ENCODE data around the gene ANKEF1. TPM values are rescaled to one million over a fixed set of nuclear protein-coding genes. Genes with fewer than 3 reads are reported as not detected.

The ANKEF1 gene
- total RNA-seq, 4 donors from 2014 or later: 10.1 to 14.2 (median 11.5) TPM

DNA sequence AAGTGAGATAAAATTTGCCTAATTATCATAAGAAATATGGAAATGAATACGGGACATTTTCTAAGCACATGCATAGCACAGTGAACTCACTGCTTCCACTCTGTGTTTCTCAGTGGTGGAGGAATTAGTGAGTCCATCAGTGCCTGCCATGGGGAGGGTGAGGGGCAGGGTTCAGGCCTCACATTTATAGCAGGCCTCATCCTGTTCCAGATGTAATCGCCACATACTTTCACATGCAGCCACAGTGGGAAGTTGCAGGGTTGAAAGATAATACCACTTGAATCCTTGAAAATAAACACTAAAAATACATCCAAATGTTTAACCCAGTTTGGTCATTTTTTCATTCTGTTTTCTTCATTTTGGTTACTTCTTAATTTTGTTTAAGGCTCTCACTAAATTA lies 29.9 kb upstream of the ANKEF1 start:
- Histone ChIP-seq H3K36me3 (no peaks in the 10 kb centered on the region), H3K4me3 (replicated peaks in 1 of 3) (no peak overlapping the region), H3K27me3 (no peaks in the 10 kb centered on the region), H3K4me1 (peaks cover 15% of the 10 kb centered on the region in 2 donors), H3K27ac (no peak overlapping the region), H3K9me3 (no peaks in the 10 kb centered on the region)
- intact Hi-C loops (cut with DNase I): no loop called here
- TF ChIP-seq, protein P1, sequence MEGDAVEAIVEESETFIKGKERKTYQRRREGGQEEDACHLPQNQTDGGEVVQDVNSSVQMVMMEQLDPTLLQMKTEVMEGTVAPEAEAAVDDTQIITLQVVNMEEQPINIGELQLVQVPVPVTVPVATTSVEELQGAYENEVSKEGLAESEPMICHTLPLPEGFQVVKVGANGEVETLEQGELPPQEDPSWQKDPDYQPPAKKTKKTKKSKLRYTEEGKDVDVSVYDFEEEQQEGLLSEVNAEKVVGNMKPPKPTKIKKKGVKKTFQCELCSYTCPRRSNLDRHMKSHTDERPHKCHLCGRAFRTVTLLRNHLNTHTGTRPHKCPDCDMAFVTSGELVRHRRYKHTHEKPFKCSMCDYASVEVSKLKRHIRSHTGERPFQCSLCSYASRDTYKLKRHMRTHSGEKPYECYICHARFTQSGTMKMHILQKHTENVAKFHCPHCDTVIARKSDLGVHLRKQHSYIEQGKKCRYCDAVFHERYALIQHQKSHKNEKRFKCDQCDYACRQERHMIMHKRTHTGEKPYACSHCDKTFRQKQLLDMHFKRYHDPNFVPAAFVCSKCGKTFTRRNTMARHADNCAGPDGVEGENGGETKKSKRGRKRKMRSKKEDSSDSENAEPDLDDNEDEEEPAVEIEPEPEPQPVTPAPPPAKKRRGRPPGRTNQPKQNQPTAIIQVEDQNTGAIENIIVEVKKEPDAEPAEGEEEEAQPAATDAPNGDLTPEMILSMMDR (IDR thresholded peaks at IDR 0.05): no peak
- no peak for TF ChIP-seq POLR2A (IDR thresholded peaks at IDR 0.05)
- 73 to 82% methylated on average over 2 of the region's 2 CpGs for WGBS, 2 donors
- no peak for DNase-seq

DNA sequence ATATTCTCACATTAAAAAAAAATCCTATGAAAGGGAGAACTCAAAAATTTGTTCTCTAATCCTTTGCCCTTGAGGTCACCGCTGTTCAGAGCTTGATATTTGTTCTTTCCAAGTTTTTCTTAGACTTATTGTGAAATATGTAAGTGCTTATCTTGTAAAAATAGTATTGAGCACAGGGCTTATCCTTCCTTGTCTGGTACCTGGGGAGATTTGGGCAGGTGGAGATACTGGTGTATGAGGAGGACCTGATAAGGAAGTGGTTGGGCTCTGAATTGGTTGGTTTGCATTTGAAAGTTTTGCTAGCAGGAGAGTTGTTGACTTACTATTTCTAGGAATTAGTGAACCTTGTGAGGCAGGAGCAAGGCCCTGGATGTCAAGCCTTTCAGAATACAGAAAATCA lies 28.9 kb upstream of the ANKEF1 start:
- peak; percentile 28 to 38 for DNase-seq
- intact Hi-C loops (cut with DNase I): no loop called here

DNA sequence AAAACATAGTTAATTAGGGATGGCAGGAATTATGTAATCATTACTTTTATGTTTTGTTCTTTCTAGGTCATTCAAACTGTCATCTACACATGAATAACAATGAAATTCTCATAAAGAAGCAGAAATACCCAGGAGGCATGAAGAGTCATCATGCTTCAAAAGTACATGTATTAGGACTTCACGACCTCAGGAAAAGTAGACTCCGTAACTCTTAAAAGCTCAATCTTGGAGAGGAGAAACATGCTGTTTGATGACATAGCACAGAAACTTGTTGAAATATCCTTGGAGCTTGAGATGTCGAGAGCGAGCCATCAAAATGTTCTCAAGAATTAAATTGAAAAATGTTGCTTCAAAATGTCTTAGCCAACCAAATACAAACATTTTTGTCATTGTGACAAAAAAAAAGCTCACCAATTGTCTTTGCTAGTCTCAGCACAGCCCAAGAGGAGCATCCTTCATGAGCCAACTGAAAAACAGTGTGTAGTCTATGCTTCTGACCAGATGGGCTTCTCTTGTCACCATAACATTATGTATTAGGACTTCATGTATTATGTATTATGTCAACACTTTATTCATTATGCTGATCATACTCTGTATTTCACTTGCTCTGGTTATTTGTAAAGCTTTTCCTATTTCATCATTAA lies 28.2 kb upstream of the ANKEF1 start:
- no peaks in the 10 kb centered on the region for H3K9me3 ChIP-seq
- peak overlapping the region; percentile 50 to 55 (median 53) for H3K27ac ChIP-seq
- WGBS, 2 donors: 31 to 45% methylated on average over 4 of the region's 4 CpGs
- TF ChIP-seq, protein P1 (IDR thresholded peaks at IDR 0.05): no peak
- H3K4me3 ChIP-seq (replicated peaks in 1 of 3): no peak overlapping the region
- H3K4me1 ChIP-seq: peaks cover 15% of the 10 kb centered on the region in 2 donors
- no peak for DNase-seq
- no peaks in the 10 kb centered on the region for H3K27me3 ChIP-seq
- intact Hi-C loops (cut with DNase I): no loop called here
- no peaks in the 10 kb centered on the region for H3K36me3 ChIP-seq

More for the DNA sequence above, 28.9 kb upstream of the ANKEF1 start:
- no peak overlapping the region for H3K4me3 ChIP-seq (replicated peaks in 1 of 3)
- peaks cover 15% of the 10 kb centered on the region in 2 donors for H3K4me1 ChIP-seq
- no peaks in the 10 kb centered on the region for H3K36me3 ChIP-seq
- WGBS, 2 donors: 35 to 45% methylated on average over 1 of the region's 1 CpG
- TF ChIP-seq, protein P1 (IDR thresholded peaks at IDR 0.05): no peak
- TF ChIP-seq POLR2A (IDR thresholded peaks at IDR 0.05): no peak
- peak overlapping the region in 2 of 3 donors; percentile 50 to 55 for H3K27ac ChIP-seq
- H3K9me3 ChIP-seq: no peaks in the 10 kb centered on the region
- H3K27me3 ChIP-seq: no peaks in the 10 kb centered on the region

DNA sequence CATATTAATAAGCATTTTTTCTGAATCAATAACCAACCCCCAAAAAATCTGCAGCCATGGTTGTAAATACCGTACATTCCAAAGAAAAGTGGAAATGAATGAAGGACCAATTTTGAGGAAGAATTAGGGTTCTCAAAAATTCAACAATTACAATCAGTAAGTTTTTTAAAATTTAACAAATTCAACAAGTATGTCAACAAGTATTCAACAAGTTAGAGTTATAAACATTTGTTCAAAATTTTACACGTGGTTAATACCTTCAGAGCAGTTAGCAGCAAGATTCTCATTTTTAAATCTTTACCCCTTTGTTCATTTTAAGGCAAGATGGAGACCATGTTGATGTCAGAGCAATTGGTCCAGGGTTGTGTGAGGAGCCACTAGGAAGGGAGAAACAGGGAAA lies 27.6 kb upstream of the ANKEF1 start:
- whole genome bisulfite sequencing, 2 donors: 65 to 67% methylated on average over 2 of the region's 2 CpGs

DNA sequence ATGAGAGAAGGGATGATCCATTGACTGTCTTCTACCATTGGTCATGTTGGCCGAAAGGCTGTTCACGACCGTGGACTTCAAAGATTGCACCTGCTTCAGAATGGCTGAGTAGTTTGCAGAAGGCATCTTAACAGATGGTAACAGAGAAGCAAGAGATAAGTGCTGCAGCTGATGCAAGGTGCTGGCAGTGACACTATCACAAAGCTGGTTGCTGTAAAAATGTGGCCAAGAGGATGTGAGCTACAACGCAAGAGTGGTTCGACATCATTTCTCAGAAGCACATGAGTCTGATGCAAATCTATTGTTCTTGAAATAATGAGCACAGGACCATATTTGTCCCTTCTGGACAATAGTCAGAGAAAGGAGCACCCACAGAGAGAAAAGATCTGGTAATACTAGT lies 27.0 kb upstream of the ANKEF1 start:
- no peak overlapping the region for H3K27ac ChIP-seq
- TF ChIP-seq, protein P1 (IDR thresholded peaks at IDR 0.05): no peak
- no peak for TF ChIP-seq POLR2A (IDR thresholded peaks at IDR 0.05)
- no peak overlapping the region for H3K4me3 ChIP-seq (replicated peaks in 1 of 3)
- intact Hi-C loops (cut with DNase I): no loop called here
- no peaks in the 10 kb centered on the region for H3K9me3 ChIP-seq
- WGBS, 2 donors: 90 to 96% methylated on average over 5 of the region's 5 CpGs
- H3K36me3 ChIP-seq: no peaks in the 10 kb centered on the region
- no peaks in the 10 kb centered on the region for H3K27me3 ChIP-seq
- peaks cover 15% of the 10 kb centered on the region in 2 donors for H3K4me1 ChIP-seq
- DNase-seq: no peak

More for the DNA sequence above, 27.6 kb upstream of the ANKEF1 start:
- peak overlapping the region in 2 of 3 donors; percentile 43 to 55 for H3K27ac ChIP-seq
- no peaks in the 10 kb centered on the region for H3K36me3 ChIP-seq
- H3K4me3 ChIP-seq (replicated peaks in 1 of 3): no peak overlapping the region
- peaks cover 15% of the 10 kb centered on the region in 2 donors for H3K4me1 ChIP-seq
- no peak for DNase-seq
- no peaks in the 10 kb centered on the region for H3K9me3 ChIP-seq
- no peaks in the 10 kb centered on the region for H3K27me3 ChIP-seq
- intact Hi-C loops (cut with DNase I): no loop called here
- no peak for TF ChIP-seq POLR2A (IDR thresholded peaks at IDR 0.05)
- TF ChIP-seq, protein P1 (IDR thresholded peaks at IDR 0.05): no peak

Data from thyroid gland (tissue), 4 donors.